Measurements from ENCODE around the gene GSG1L2.

DNA sequence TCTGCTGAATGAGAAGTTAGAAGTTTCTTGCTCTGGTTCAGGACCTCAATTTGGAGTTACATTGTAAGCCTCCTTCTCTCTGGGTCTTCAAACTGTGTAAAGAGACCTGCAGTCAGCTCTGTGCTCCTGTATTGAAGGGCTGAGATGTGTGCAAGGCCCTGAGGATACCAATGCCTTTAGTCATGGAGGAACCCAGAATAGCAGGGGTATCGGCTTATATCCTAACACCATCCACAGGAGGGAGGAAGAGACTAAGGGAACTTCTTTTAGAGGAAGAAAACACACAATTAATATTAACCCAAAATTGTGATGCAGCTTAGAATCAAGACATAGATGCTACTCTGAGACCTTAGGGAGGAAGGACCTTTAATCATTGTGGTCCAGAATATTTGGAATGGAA, 40.3 kb upstream of the GSG1L2 start:
- TF ChIP-seq CTCF (IDR thresholded peaks at IDR 0.05) = no peak
- TF ChIP-seq POLR2A (IDR thresholded peaks at IDR 0.05) = no peak
